Measurements from ENCODE around the gene RNASE13. TPM values are rescaled to one million over a fixed set of nuclear protein-coding genes. Genes with fewer than 3 reads are reported as not detected.

RNASE13 gene
- total RNA-seq, 1 experiment from 2014 or later: 0.15 TPM

- Histone ChIP-seq H4K20me1 (ENCODE audit: insufficient read depth) (no peaks in the 10 kb centered on the region), H3K4me1 (ENCODE audit: control insufficient read depth in 1 of 2, insufficient read depth in 2 of 2, low read length in 2 of 2) (peaks cover 7 to 28% of the 10 kb centered on the region in 2 experiments), H3K9ac (ENCODE audit: low read length) (peak overlapping the region; percentile 60), H3K36me3 (ENCODE audit: control insufficient read depth in 1 of 2, insufficient read depth in 2 of 2, low read length in 2 of 2) (no peaks in the 10 kb centered on the region), H3K9me2 (ENCODE audit: insufficient read depth) (no peaks in the 10 kb centered on the region), H3K79me2 (ENCODE audit: insufficient read depth, low read length) (no peaks in the 10 kb centered on the region), H3K9me3 (ENCODE audit: control insufficient read depth in 1 of 2, insufficient read depth in 1 of 2, low read depth in 1 of 2, low read length in 2 of 2) (no peaks in the 10 kb centered on the region), H3K4me3 (replicated peaks in 1 of 2; ENCODE audit: low read depth in 1 of 2, low read length in 2 of 2) (peak overlapping the region; percentile 61 to 74), H3K27me3 (ENCODE audit: insufficient read depth, low read length) (0 out of 2 replicates have a peak, but pooled peaks cover 4% of the 10 kb centered on the region), H3K4me2 (ENCODE audit: low read length) (peak overlapping the region; percentile 97), H2AFZ (ENCODE audit: low read depth, low read length, poor library complexity, severe bottlenecking) (peak overlapping the region; percentile 54), H3K27ac (ENCODE audit: low read depth, low read length) (peak overlapping the region; percentile 14; the same call in 1 of the 2 replicates)
- no peak for TF ChIP-seq MAX (IDR thresholded peaks at IDR 0.05)
- no peak for TF ChIP-seq SP1 (IDR thresholded peaks at IDR 0.05; ENCODE audit: low read depth)
- ATAC-seq (peak; percentile 12), DNase-seq (ENCODE audit: low read depth, low spot score) (no peak)
- no TSS peak for BruUV-seq (replicated peaks)
- ChIA-PET POLR2A (interaction anchor here (1.5 kb wide), 1 partner anchor 30 kb away, joined by 3 read pairs; no protein-coding TSS in a partner anchor), RAD21 (ENCODE audit: low non-redundant PET in 1 of 2, low total read pairs in 2 of 2, uncharacterized antibody in 2 of 2, unreplicated experiment in 2 of 2) (interaction anchor here (1.5 to 1.8 kb wide), 3 partner anchors 35 to 55 kb away, joined by 3 to 6 read pairs (median 5); no protein-coding TSS in a partner anchor), CTCF (interaction anchor here (1.1 to 3.2 kb wide), 9 partner anchors 14 to 55 kb away, joined by 3 to 59 read pairs (median 10); partner anchors contain the start of gene ZNF219)
- intact Hi-C loops (cut with micrococcal nuclease): loop anchor here (2.0 kb wide), 1 partner anchor 67 kb away; no protein-coding TSS in a partner anchor
Observed at GRCh38 chr14:21069388-21070082, 34.9 kb upstream of the RNASE13 start.

DNA sequence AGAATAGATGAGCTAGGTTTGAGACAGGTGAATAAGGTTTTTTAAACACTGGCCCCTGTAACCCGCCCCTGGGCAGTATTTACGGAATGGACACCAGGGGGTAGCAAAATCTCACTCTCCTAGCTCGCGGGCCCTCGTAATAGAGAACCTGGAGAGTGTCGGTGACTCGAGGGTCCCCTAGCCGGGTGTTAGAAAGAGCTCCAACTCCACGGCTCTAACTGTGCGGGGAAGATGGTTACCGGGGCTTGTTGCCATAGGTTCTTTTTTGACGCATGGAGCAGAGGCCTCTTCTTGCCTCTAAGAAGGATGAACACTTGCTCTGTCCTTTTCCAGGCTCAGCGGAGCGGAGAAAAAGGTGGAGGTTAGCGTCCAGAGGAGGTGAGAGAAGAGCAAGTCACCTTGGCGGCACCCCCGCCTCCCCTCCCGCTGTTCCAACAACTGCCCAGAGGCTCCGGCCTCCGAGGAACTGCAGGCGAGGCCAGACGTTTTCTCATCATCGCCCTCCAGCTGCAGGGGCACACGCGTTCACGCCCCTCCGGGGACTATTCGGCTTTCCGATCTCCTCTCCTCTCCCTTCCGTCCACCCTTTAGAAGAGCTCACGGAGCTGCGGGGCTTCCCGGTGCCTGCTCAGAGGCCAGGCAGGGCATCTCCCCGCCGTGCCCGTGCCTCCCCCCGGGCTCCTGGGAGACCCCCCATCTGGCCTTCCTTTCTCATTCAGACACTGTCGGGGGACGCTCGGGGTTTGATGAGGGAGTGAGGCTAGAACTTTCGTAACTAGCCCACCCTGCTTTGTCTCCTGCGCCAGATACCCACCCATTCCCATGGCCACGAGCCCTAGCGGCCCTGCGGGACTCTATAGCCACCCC lies 34.1 kb upstream of the RNASE13 start:
- Histone ChIP-seq H3K27ac (ENCODE audit: low read depth, low read length) (no peak overlapping the region), H3K27me3 (ENCODE audit: insufficient read depth, low read length) (0 out of 2 replicates have a peak, but pooled peaks cover 4% of the 10 kb centered on the region), H3K4me1 (ENCODE audit: control insufficient read depth in 1 of 2, insufficient read depth in 2 of 2, low read length in 2 of 2) (peaks cover 7 to 28% of the 10 kb centered on the region in 2 experiments), H3K9me3 (ENCODE audit: control insufficient read depth in 1 of 2, insufficient read depth in 1 of 2, low read depth in 1 of 2, low read length in 2 of 2) (no peaks in the 10 kb centered on the region), H3K79me2 (ENCODE audit: insufficient read depth, low read length) (no peaks in the 10 kb centered on the region), H3K4me3 (replicated peaks in 1 of 2; ENCODE audit: low read depth in 1 of 2, low read length in 2 of 2) (no peak overlapping the region), H3K9me2 (ENCODE audit: insufficient read depth) (no peaks in the 10 kb centered on the region), H4K20me1 (ENCODE audit: insufficient read depth) (no peaks in the 10 kb centered on the region), H3K4me2 (ENCODE audit: low read length) (peak overlapping the region; percentile 97), H3K36me3 (ENCODE audit: control insufficient read depth in 1 of 2, insufficient read depth in 2 of 2, low read length in 2 of 2) (no peaks in the 10 kb centered on the region), H3K9ac (ENCODE audit: low read length) (no peak overlapping the region), H2AFZ (ENCODE audit: low read depth, low read length, poor library complexity, severe bottlenecking) (peak overlapping the region; percentile 83)
- intact Hi-C loops (cut with micrococcal nuclease): loop anchor here (1.0 to 2.0 kb wide), 3 partner anchors 24 to 68 kb away; no protein-coding TSS in a partner anchor
- RAD21 ChIA-PET (ENCODE audit: low non-redundant PET in 1 of 2, low total read pairs in 2 of 2, uncharacterized antibody in 2 of 2, unreplicated experiment in 2 of 2): interaction anchor here (0.7 to 1.5 kb wide), 6 partner anchors 19 to 54 kb away, joined by 3 to 16 read pairs (median 4); no protein-coding TSS in a partner anchor
- TF ChIP-seq, protein P1, sequence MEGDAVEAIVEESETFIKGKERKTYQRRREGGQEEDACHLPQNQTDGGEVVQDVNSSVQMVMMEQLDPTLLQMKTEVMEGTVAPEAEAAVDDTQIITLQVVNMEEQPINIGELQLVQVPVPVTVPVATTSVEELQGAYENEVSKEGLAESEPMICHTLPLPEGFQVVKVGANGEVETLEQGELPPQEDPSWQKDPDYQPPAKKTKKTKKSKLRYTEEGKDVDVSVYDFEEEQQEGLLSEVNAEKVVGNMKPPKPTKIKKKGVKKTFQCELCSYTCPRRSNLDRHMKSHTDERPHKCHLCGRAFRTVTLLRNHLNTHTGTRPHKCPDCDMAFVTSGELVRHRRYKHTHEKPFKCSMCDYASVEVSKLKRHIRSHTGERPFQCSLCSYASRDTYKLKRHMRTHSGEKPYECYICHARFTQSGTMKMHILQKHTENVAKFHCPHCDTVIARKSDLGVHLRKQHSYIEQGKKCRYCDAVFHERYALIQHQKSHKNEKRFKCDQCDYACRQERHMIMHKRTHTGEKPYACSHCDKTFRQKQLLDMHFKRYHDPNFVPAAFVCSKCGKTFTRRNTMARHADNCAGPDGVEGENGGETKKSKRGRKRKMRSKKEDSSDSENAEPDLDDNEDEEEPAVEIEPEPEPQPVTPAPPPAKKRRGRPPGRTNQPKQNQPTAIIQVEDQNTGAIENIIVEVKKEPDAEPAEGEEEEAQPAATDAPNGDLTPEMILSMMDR (IDR thresholded peaks at IDR 0.05 in 2 of 3, conservative IDR thresholded peaks at IDR 0.05 in 1 of 3; ENCODE audit: borderline replicate concordance in 1 of 3, insufficient read depth in 1 of 3, low read depth in 2 of 3, low read length in 2 of 3): peak; percentile 63 to 88 (median 65)
- peak; percentile 82 for TF ChIP-seq RAD21 (IDR thresholded peaks at IDR 0.05; ENCODE audit: low read depth)
- TF ChIP-seq ZFX (IDR thresholded peaks at IDR 0.05): no peak
- BruUV-seq (replicated peaks): no TSS peak
- DNase-seq (ENCODE audit: low read depth, low spot score) (peak; percentile 36), ATAC-seq (peak; percentile 64)
- CTCF ChIA-PET: interaction anchor here (0.6 to 3.2 kb wide), 21 partner anchors 12 to 488 kb away, joined by 3 to 59 read pairs (median 4); partner anchors contain the start of gene ZNF219
- POLR2A ChIA-PET: interaction anchor here (0.8 to 2.6 kb wide), 3 partner anchors 31 to 36 kb away, joined by 3 to 14 read pairs (median 4); no protein-coding TSS in a partner anchor
